HepG2 (cell line): ENCODE results near the gene ASTN2. TPM values are rescaled to one million over a fixed set of nuclear protein-coding genes. Genes with fewer than 3 reads are reported as not detected.

Experiments used
- ATAC-seq: fragments of 200-7000 bp; cut with Tn5 transposase; 3 replicates; pipeline ENCODE4 v1.9.1; 2020; ENCODE audit warnings: mild to moderate bottlenecking, moderate library complexity
- BruUV-seq: library from RNA; stranded (reverse); fragments of 400-500 nt; replicated peaks from 2 replicates; lab custom pipeline; 2021; lab: Mats Ljungman, UMichigan
- CTCF ChIA-PET: fragments of 300-600 bp; formaldehyde crosslinking; extraction: SDS; loops from one replicate; lab custom pipeline; 2021; ENCODE audit warnings: low total read pairs, inconsistent platforms, low intra/inter-chr PET ratio; lab: Yijun Ruan, JAX
- POLR2A ChIA-PET: fragments of 350-600 bp; sonication (Branson Sonifier 250); formaldehyde crosslinking; loops from one replicate; lab custom pipeline; 2020; ENCODE audit warnings: antibody characterized with exemption, inconsistent platforms; lab: Yijun Ruan, JAX
- DNase-seq: peaks from one replicate; pipeline ENCODE4 v3.0.0-alpha.2; 2015; ENCODE audit warnings: low spot score
- FAIRE-seq: peaks from 3 replicates; lab custom pipeline; 2011; peaks lifted over from hg19 to GRCh38; lab: Jason Lieb, UNC
- H2AFZ ChIP-seq: one replicate; pipeline ENCODE4 v1.6.1; 2011; ENCODE audit warnings: low read length, inconsistent platforms
- H3K27ac ChIP-seq: fragments of 300-600 bp; 3 replicates; pipeline ENCODE4 v1.8.0; 2011; ENCODE audit warnings: mixed run types, mild to moderate bottlenecking, mixed read lengths, low read length, inconsistent platforms; ENCODE audit not compliant: insufficient read depth; ENCODE audit errors: extremely low read length
- H3K27me3 ChIP-seq, 2 experiments: fragments of 200-600 bp in 1 of 2; 2 replicates in 1 of 2; 3 replicates in 1 of 2; pipeline versions ENCODE4 v1.6.0 to v1.8.0; 2011; ENCODE audit warnings: low read length in 2 of 2, mild to moderate bottlenecking in 2 of 2, moderate library complexity in 2 of 2, inconsistent platforms in 1 of 2; ENCODE audit not compliant: insufficient read depth in 2 of 2, control insufficient read depth in 1 of 2
- H3K36me3 ChIP-seq, 2 experiments: fragments of 200-600 bp in 1 of 2; replicated peaks in 1 of 2; 2 replicates in 1 of 2; 3 replicates in 1 of 2; pipeline versions ENCODE4 v1.5.1 to v1.8.0; 2011; ENCODE audit warnings: low read length in 2 of 2, inconsistent platforms in 1 of 2; ENCODE audit not compliant: insufficient read depth in 2 of 2, control insufficient read depth in 1 of 2
- H3K4me1 ChIP-seq: 2 replicates; pipeline ENCODE4 v1.5.1; 2012; ENCODE audit warnings: low read length, inconsistent platforms; ENCODE audit not compliant: insufficient read depth
- H3K4me2 ChIP-seq: 2 replicates; pipeline ENCODE4 v1.6.0; 2011; ENCODE audit warnings: low read depth, low read length, inconsistent platforms
- H3K4me3 ChIP-seq, 3 experiments: fragments of 200-600 bp in 1 of 3; sonication (generic), shearing (Covaris generic) in 1 of 3; replicated peaks in 1 of 3; 2 replicates each; pipeline ENCODE4 v1.5.1; 2011 to 2016; ENCODE audit warnings: low read length in 3 of 3, inconsistent platforms in 2 of 3, low read depth in 2 of 3, mild to moderate bottlenecking in 2 of 3, control low read depth in 1 of 3, mixed read lengths in 1 of 3; ENCODE audit not compliant: insufficient read depth in 1 of 3
- H3K79me2 ChIP-seq: one replicate; pipeline ENCODE4 v1.6.1; 2011; ENCODE audit warnings: low read length, inconsistent platforms; ENCODE audit not compliant: insufficient read depth
- H3K9ac ChIP-seq: 2 replicates; pipeline ENCODE4 v1.6.0; 2011; ENCODE audit warnings: mild to moderate bottlenecking, low read depth, low read length, inconsistent platforms; ENCODE audit not compliant: insufficient read depth
- H3K9me3 ChIP-seq: 2 replicates; pipeline ENCODE4 v1.5.1; 2012; ENCODE audit warnings: mild to moderate bottlenecking, low read length
- H4K20me1 ChIP-seq: 2 replicates; pipeline ENCODE4 v1.6.0; 2011; ENCODE audit warnings: inconsistent platforms, mild to moderate bottlenecking, low read length, moderate library complexity; ENCODE audit not compliant: insufficient read depth
- DMAP1 ChIP-seq: IDR thresholded peaks from 2 replicates; pipeline ENCODE4 v1.6.1; 2016
- HCFC1 ChIP-seq: fragments of 150-350 bp; IDR thresholded peaks from 2 replicates; pipeline ENCODE4 v1.6.1; 2014; ENCODE audit warnings: low read depth, low read length
- ISX ChIP-seq: sonication (generic); formaldehyde crosslinking; conservative IDR thresholded peaks from 2 replicates; pipeline ENCODE4 v1.5.0; 2020; ENCODE audit warnings: missing genetic modification reagents
- KLF16 ChIP-seq, 2 experiments: sonication (generic) in 1 of 2; formaldehyde crosslinking in 1 of 2; IDR thresholded peaks; 2 replicates each; pipeline versions ENCODE4 v1.6.1 to v1.8.0; 2016 to 2023; ENCODE audit warnings: missing genetic modification reagents in 2 of 2, missing compliant biosample characterization in 1 of 2
- MAZ ChIP-seq, 2 experiments: sonication (generic) in 1 of 2; formaldehyde crosslinking in 1 of 2; IDR thresholded peaks; 2 replicates each; pipeline versions ENCODE4 v1.5.0 to v1.6.1; 2012 to 2020; ENCODE audit warnings: low read depth in 2 of 2, mild to moderate bottlenecking in 2 of 2, borderline replicate concordance in 1 of 2, improper control_type of control experiment in 1 of 2, low read length in 1 of 2, missing genetic modification reagents in 1 of 2, moderate library complexity in 1 of 2
- SMAD9 ChIP-seq: sonication (generic); formaldehyde crosslinking; IDR thresholded peaks from 2 replicates; pipeline ENCODE4 v1.5.1; 2020; ENCODE audit warnings: mild to moderate bottlenecking, missing genetic modification reagents
- SMARCE1 ChIP-seq: fragments of 450-650 bp; IDR thresholded peaks from 2 replicates; pipeline ENCODE4 v1.6.1; 2017; ENCODE audit warnings: borderline replicate concordance
- SNAPC2 ChIP-seq: sonication (generic); formaldehyde crosslinking; IDR thresholded peaks from 2 replicates; pipeline ENCODE4 v1.8.1; 2022; ENCODE audit warnings: mild to moderate bottlenecking, missing genetic modification reagents
- SRY ChIP-seq: sonication (generic); formaldehyde crosslinking; IDR thresholded peaks from 2 replicates; pipeline ENCODE4 v1.8.0; 2022; ENCODE audit warnings: mild to moderate bottlenecking, missing genetic modification reagents
- SSRP1 ChIP-seq: IDR thresholded peaks from 2 replicates; pipeline ENCODE4 v1.6.1; 2016; ENCODE audit warnings: control low read depth
- ZEB1 ChIP-seq: IDR thresholded peaks from 2 replicates; pipeline ENCODE4 v1.6.1; 2012; ENCODE audit warnings: mild to moderate bottlenecking, low read depth, inconsistent platforms; ENCODE audit not compliant: insufficient replicate concordance
- ZFP1 ChIP-seq: IDR thresholded peaks from 2 replicates; pipeline ENCODE4 v1.6.1; 2016
- ZNF615 ChIP-seq: sonication (generic); formaldehyde crosslinking; IDR thresholded peaks from 2 replicates; pipeline ENCODE4 v1.5.0; 2020; ENCODE audit warnings: mild to moderate bottlenecking, missing genetic modification reagents, borderline replicate concordance
- WGBS: methylation state at CpG from one replicate; pipeline ENCODE4 v1.1.6; 2017; ENCODE audit warnings: low lambda C conversion rate; 5-methylcytosine and 5-hydroxymethylcytosine counted together
- in situ Hi-C: cut with HindIII; loops from 2 replicates; pipeline ENCODE4 v1.10.0; 2017; ENCODE audit warnings: low pct_unique_long_range_greater_than_20kb; ENCODE audit not compliant: extremely low pct_ligation_motif_present
- intact Hi-C: fragments of 100-400 bp; cut with micrococcal nuclease; formaldehyde crosslinking; loops from one replicate; pipeline ENCODE4 v1.10.0; 2022; ENCODE audit not compliant: unreplicated experiment
- polyA plus RNA-seq, 8 experiments: library from polyadenylated mRNA; depleted of rRNA in 3 of 8; stranded (reverse) in 7 of 8; unstranded in 1 of 8; fragments of >200 nt; fragmentation: Illumina TruSeq in 4 of 8; extraction: Trizol in 4 of 8; gene quantifications; 2 replicates each; pipeline versions ENCODE4 v1.2.1 to v1.2.3, GENCODE V29; 2011 to 2016; ENCODE audit warnings: low read depth in 4 of 8, missing spikeins in 1 of 8, mixed read lengths in 1 of 8; ENCODE audit not compliant: insufficient read depth in 1 of 8
- total RNA-seq, 5 experiments: library from RNA; depleted of rRNA; stranded (reverse); fragments of >200 nt; fragmentation: Illumina TruSeq; extraction: Trizol; gene quantifications; 2 replicates each; pipeline ENCODE4 v1.2.3, GENCODE V29; 2016; ENCODE audit warnings: low read depth in 1 of 5
- TF ChIP-seq, protein P1 (sequence below): sonication (generic); formaldehyde crosslinking; IDR thresholded peaks from 2 replicates; pipeline ENCODE4 v1.4.0; 2020; ENCODE audit warnings: missing genetic modification reagents
- TF ChIP-seq, protein P2 (sequence below): sonication (generic); formaldehyde crosslinking; IDR thresholded peaks from 2 replicates; pipeline ENCODE4 v1.5.1; 2020; ENCODE audit warnings: missing genetic modification reagents, mild to moderate bottlenecking, borderline replicate concordance
- TF ChIP-seq, protein P3 (sequence below): IDR thresholded peaks from 2 replicates; pipeline ENCODE4 v1.6.1; 2016; ENCODE audit warnings: missing compliant biosample characterization, missing genetic modification reagents, borderline replicate concordance
- TF ChIP-seq, protein P4 (sequence below): sonication (generic); formaldehyde crosslinking; IDR thresholded peaks from 2 replicates; pipeline ENCODE4 v1.4.0; 2020; ENCODE audit warnings: missing genetic modification reagents, mild to moderate bottlenecking, borderline replicate concordance
- TF ChIP-seq, protein P5 (sequence below): sonication (generic); formaldehyde crosslinking; IDR thresholded peaks from 2 replicates; pipeline ENCODE4 v1.9.0; 2021; ENCODE audit warnings: missing genetic modification reagents, mild to moderate bottlenecking, borderline replicate concordance

The ASTN2 gene
- total and polyA plus RNA-seq, 2 of the 13 experiments (the other 11 are each of a cell fraction or from before 2014, with no cell fraction given): 5.2 to 13.5 TPM

DNA sequence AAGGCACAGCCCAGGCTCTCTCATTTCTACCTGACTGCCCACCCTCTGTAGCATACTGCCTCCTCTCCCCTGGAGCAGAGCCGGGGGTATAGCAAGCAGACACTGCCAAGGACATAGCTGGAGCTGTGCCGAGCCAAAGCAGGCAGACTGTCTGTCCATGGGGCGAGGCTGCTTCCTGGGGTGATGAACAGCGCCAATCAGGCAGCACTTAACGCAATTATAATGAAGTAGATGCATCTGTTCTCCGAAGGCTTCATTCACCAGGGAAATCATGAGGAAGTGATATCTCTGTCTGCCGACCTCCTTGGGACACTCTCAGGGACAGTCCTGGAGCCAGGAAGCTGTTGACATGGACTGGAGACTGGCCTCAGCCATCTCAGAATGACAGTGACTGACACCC, 230.7 kb downstream of the ASTN2 start:
- Histone ChIP-seq H3K36me3 (no peaks in the 10 kb centered on the region), H3K4me3 (no peak overlapping the region), H3K4me2 (no peak overlapping the region), H3K9me3 (no peaks in the 10 kb centered on the region), H4K20me1 (no peaks in the 10 kb centered on the region), H2AFZ (no peak overlapping the region), H3K79me2 (no peaks in the 10 kb centered on the region), H3K27me3 (no peaks in the 10 kb centered on the region), H3K27ac (no peak overlapping the region), H3K9ac (no peak overlapping the region), H3K4me1 (no peaks in the 10 kb centered on the region)
- CTCF ChIA-PET: no interaction called here
- intact Hi-C loops (no loop called here), in situ Hi-C loops (no loop called here)
- BruUV-seq: no TSS peak
- WGBS: 40% methylated on average over 2 of the region's 7 CpGs
- FAIRE-seq: no peak
- POLR2A ChIA-PET: no interaction called here
- no peak for ATAC-seq
- DNase-seq: no peak
- no peak for TF ChIP-seq SNAPC2 (CRISPR knock-in tag)
- no peak for TF ChIP-seq SMARCE1
- TF ChIP-seq KLF16 (CRISPR knock-in tag; IDR thresholded peaks at IDR 0.05): no peak
- no peak for TF ChIP-seq MAZ (IDR thresholded peaks at IDR 0.05; ENCODE audit: borderline replicate concordance, low read depth, low read length)
- TF ChIP-seq MAZ (CRISPR knock-in tag; IDR thresholded peaks at IDR 0.05; ENCODE audit: low read depth): no peak
- TF ChIP-seq, protein P1, sequence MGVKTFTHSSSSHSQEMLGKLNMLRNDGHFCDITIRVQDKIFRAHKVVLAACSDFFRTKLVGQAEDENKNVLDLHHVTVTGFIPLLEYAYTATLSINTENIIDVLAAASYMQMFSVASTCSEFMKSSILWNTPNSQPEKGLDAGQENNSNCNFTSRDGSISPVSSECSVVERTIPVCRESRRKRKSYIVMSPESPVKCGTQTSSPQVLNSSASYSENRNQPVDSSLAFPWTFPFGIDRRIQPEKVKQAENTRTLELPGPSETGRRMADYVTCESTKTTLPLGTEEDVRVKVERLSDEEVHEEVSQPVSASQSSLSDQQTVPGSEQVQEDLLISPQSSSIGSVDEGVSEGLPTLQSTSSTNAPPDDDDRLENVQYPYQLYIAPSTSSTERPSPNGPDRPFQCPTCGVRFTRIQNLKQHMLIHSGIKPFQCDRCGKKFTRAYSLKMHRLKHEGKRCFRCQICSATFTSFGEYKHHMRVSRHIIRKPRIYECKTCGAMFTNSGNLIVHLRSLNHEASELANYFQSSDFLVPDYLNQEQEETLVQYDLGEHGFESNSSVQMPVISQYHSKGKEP (CRISPR knock-in tag): no peak
- TF ChIP-seq, protein P2, sequence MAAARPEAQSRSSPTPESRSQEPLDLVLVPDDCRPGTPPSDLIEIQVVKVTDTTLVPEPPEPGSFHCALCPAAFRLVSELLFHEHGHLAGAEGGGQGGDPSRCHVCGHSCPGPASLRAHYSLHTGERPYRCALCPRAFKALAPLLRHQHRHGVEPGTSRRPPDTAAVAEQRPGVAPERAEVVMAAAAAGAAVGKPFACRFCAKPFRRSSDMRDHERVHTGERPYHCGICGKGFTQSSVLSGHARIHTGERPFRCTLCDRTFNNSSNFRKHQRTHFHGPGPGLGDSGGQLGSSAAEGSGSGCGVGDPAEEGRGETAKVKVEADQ (CRISPR knock-in tag): no peak
- TF ChIP-seq SRY (CRISPR knock-in tag): no peak
- TF ChIP-seq, protein P3, sequence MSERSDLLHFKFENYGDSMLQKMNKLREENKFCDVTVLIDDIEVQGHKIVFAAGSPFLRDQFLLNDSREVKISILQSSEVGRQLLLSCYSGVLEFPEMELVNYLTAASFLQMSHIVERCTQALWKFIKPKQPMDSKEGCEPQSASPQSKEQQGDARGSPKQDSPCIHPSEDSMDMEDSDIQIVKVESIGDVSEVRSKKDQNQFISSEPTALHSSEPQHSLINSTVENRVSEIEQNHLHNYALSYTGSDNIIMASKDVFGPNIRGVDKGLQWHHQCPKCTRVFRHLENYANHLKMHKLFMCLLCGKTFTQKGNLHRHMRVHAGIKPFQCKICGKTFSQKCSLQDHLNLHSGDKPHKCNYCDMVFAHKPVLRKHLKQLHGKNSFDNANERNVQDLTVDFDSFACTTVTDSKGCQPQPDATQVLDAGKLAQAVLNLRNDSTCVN (CRISPR knock-in tag): no peak
- no peak for TF ChIP-seq ZFP1 (CRISPR knock-in tag)
- TF ChIP-seq ZEB1: no peak
- no peak for TF ChIP-seq ZNF615
- TF ChIP-seq DMAP1 (CRISPR knock-in tag): no peak
- no peak for TF ChIP-seq SSRP1 (CRISPR knock-in tag)
- no peak for TF ChIP-seq HCFC1
- TF ChIP-seq ISX (CRISPR knock-in tag): no peak
- TF ChIP-seq, protein P4, sequence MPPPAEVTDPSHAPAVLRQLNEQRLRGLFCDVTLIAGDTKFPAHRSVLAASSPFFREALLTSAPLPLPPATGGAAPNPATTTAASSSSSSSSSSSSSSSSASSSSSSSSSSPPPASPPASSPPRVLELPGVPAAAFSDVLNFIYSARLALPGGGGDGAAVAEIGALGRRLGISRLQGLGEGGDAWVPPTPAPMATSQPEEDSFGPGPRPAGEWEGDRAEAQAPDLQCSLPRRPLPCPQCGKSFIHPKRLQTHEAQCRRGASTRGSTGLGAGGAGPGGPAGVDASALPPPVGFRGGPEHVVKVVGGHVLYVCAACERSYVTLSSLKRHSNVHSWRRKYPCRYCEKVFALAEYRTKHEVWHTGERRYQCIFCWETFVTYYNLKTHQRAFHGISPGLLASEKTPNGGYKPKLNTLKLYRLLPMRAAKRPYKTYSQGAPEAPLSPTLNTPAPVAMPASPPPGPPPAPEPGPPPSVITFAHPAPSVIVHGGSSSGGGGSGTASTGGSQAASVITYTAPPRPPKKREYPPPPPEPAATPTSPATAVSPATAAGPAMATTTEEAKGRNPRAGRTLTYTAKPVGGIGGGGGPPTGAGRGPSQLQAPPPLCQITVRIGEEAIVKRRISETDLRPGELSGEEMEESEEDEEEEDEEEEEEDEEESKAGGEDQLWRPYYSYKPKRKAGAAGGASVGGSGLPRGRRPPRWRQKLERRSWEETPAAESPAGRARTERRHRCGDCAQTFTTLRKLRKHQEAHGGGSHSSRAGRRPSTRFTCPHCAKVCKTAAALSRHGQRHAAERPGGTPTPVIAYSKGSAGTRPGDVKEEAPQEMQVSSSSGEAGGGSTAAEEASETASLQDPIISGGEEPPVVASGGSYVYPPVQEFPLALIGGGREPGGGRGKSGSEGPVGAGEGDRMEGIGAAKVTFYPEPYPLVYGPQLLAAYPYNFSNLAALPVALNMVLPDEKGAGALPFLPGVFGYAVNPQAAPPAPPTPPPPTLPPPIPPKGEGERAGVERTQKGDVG: no peak
- TF ChIP-seq, protein P5, sequence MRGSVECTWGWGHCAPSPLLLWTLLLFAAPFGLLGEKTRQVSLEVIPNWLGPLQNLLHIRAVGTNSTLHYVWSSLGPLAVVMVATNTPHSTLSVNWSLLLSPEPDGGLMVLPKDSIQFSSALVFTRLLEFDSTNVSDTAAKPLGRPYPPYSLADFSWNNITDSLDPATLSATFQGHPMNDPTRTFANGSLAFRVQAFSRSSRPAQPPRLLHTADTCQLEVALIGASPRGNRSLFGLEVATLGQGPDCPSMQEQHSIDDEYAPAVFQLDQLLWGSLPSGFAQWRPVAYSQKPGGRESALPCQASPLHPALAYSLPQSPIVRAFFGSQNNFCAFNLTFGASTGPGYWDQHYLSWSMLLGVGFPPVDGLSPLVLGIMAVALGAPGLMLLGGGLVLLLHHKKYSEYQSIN (CRISPR knock-in tag): no peak
- no peak for TF ChIP-seq SMAD9
